GM12873 (cell line): ENCODE data around the gene CDV3.

Experiments used
- TF ChIP-seq, protein P1 (sequence below): IDR thresholded peaks from 2 replicates; pipeline ENCODE4 v1.5.1; 2012; ENCODE audit warnings: low read depth, mild to moderate bottlenecking, moderate library complexity, low read length, control low read depth; ENCODE audit not compliant: insufficient read depth; ENCODE audit errors: missing control alignments

Gene CDV3

DNA sequence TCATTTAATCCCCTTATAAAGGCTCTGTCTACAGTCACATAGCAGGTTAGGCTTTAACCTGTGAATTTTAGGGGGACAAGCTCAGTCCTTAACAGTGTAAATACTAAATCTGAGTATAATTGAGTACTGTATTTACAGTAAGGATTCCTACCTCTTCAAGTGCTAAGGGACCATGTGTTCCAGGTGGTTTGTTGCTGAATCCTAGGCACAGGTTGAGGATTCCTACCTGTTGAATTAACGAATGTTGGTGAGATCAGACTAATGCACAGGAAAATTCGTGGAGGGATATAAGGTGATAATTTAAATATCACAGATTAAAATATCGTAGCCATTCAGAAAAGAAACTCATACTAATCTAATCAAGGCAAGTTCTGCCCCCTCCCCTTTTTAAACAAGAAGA, 24.9 kb downstream of the CDV3 start:
- TF ChIP-seq, protein P1, sequence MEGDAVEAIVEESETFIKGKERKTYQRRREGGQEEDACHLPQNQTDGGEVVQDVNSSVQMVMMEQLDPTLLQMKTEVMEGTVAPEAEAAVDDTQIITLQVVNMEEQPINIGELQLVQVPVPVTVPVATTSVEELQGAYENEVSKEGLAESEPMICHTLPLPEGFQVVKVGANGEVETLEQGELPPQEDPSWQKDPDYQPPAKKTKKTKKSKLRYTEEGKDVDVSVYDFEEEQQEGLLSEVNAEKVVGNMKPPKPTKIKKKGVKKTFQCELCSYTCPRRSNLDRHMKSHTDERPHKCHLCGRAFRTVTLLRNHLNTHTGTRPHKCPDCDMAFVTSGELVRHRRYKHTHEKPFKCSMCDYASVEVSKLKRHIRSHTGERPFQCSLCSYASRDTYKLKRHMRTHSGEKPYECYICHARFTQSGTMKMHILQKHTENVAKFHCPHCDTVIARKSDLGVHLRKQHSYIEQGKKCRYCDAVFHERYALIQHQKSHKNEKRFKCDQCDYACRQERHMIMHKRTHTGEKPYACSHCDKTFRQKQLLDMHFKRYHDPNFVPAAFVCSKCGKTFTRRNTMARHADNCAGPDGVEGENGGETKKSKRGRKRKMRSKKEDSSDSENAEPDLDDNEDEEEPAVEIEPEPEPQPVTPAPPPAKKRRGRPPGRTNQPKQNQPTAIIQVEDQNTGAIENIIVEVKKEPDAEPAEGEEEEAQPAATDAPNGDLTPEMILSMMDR: no peak

- TF ChIP-seq, protein P1: no peak
Observed at GRCh38 chr3:133599280-133599679, 25.8 kb downstream of the CDV3 start.

DNA sequence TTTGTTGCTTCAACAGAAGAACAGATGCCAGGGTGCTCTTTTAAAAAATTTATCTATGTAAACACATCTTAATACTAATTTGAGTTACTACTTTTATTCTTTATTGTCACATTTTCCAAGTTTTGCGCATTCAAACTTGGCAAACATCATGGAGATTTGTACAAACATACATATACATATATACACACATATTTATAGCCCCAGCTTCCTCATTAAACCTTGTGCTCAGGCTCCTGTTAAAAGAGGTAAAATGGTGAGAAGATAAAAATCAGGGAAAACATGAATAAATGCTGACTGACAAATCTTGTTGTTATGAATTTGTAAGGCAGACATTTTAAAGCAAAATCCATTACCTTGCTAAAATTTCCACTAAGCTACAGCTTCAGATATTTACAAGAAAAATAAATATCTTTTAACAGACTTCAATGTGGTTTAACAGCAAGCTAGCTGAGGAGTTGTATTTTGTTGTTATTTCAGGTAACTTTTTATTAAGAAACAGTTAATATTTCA, 27.1 kb downstream of the CDV3 start:
- TF ChIP-seq, protein P1: no peak

DNA sequence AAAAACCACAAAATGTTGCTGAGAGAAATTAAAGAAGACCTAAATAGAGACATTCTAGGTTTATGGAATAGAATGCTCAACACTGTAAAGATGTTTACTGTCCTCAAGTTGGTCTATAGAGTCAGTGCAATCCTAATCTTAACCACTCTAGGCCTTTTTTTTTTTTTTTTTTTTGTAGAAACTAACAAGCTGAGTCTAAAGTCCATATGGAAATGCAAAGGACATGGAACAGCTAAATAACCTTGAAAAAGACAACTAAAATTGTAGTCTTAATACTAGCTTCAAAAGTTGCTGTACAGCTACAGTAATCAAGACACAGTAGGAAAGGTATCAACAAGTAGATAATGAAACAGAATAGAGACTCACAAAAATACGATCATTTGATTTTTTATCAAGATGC, 32.9 kb downstream of the CDV3 start:
- TF ChIP-seq, protein P1: no peak

GRCh38 chr3:133606902-133607301, 33.4 kb downstream of the CDV3 start:
- TF ChIP-seq, protein P1: no peak

- TF ChIP-seq, protein P1: no peak
Observed at GRCh38 chr3:133607816-133608215, 34.3 kb downstream of the CDV3 start.

GRCh38 chr3:133608388-133608787, 34.9 kb downstream of the CDV3 start:
- TF ChIP-seq, protein P1: no peak
